Medulla oblongata (tissue), 1 donor: ENCODE data around the gene STAT4.
A peak's percentile ranks its signal among the peaks of the same experiment; 100 is the strongest.

Source experiments
- DNase-seq: peaks from one replicate; pipeline ENCODE4 v3.0.0-alpha.2; 2015; ENCODE audit errors: extremely low spot score

The STAT4 gene

DNA sequence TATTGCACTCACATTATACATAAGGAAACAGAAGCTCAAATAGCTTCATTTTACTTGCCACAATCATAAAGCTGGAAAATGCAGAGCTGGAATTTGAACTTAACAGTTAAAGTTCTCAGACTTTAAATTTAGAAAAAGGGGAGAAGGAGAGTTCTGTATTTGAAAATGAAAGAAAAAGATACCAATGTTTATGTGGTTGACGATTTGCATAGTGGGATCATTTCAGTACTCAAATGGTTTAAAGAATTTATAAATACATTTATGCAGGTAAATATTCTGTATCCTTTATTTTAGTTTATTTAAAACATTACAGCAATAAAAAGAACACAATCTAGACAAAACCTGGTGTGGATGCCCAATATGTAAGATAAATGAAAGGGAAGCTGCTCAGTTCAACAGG is 25.5 kb upstream of the STAT4 start:
- no peak for DNase-seq

DNA sequence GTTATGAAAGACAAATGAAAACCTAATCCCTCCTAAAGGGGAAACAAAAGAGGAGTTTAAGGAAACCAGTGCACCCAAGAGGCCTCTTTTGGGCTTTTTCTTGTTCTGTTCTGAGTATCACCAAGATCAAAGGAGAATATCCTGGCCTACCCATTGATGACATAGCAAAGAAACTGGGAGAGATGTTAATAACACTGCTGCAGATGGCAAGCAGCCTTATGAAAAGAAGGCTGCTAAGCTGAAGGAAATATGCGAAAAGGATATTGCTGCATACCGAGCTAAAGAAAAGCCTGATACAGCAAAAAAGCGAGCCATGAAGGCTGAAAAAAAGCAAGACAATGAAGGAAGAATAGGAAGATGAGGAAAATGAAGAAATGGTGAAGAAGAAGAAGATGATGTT is 23.6 kb upstream of the STAT4 start:
- no peak for DNase-seq

DNA sequence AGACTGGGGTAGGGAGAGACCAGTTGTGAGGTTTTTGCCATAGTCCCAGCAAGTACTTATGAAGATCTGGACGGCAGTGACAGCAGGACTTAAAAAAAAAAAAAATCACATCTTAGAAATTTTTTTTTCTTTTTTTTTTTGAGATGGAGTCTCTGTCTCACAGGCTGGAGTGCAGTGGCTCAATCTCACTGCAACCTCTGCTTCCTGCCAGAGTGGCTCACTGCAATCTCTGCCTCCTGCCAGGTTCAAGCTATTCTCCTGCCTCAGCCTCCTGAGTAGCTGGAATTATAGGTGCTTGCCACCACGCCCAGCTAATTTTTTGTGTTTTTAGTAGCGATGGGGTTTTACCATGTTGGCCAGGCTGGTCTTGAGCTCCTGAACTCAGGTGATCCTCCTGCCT is 22.4 kb upstream of the STAT4 start:
- DNase-seq: no peak

DNA sequence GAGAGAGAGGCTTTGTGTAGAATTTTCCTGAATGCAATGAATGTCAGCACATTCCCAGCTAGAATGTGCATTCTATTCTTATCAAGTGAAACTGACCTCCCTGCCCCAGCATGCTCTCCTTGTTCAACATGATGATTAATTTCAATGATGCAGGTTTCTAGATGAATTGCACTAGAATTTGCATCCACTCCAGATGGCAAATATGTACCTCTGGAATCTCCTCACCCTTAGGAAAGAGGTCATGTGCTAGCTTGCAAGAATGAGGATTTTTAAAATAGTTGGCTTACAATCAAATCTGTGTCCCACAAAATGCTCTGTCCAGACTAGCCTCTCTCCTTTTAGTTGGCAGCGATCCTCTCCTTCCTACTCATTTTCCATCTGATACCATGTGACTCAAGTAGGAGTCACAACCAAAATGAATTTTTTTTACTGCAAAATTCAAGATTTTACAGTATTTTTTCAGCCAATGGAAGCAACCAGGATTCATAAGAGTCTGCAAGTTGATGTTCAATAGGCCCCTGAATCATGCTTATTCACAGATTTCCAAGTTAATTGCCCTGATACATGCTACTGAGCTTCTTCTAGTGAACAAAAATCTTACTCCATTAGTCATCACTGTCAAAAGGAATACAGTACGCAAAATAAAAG is 21.0 kb upstream of the STAT4 start:
- DNase-seq: no peak

DNA sequence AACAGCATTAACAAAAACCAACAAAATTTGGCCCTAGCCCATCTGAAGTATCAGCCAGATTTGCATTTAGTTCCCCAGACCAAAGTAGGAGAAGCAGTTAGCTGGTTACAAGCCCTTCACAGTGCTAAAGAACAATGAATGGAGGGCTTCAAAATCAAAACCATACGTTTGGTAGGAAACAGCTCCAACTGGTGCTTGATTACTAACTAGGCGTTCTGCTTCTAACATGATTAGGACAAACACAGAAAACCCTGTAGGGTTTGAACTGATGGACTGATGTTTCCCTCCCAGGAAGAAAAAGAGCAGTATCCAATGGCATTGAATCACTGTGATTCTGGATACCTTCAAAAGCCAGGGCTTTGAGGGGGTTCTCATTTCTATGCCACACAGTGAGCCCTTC is 20.5 kb upstream of the STAT4 start:
- no peak for DNase-seq

DNA sequence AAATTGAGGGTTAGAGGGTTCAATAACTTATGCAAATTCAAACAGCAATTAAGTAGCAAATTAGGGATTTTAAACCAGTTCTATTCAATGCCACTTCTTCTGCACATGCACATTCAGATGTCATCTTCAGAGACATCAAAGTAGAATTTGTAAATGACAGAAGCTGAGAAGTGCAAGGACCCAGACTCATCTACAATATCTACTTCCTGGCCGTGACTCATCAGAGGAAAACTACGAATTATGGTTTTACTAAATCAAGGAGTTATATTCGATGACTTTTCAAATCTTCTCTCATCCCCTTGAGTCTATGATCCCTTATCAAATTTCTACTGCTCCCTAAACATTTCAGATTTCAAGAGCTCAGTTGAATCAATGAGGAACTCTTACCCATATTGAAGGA is 20.0 kb upstream of the STAT4 start:
- DNase-seq: no peak

DNA sequence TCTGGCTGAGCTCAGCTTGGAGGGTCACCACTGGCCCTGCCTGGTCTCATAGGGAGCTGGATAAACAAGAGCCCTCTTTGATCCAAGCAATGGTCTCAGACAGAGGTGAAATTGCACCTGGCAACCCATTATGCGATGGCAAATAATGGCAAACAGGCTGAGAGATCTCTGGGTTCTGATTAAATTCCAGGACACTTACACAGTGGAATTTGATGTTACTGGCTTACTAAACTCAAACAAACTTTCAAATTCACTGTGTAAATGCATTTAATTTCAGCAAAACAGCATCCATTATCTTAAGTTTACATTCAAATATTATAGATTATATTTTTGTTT is 19.5 kb upstream of the STAT4 start:
- no peak for DNase-seq

DNA sequence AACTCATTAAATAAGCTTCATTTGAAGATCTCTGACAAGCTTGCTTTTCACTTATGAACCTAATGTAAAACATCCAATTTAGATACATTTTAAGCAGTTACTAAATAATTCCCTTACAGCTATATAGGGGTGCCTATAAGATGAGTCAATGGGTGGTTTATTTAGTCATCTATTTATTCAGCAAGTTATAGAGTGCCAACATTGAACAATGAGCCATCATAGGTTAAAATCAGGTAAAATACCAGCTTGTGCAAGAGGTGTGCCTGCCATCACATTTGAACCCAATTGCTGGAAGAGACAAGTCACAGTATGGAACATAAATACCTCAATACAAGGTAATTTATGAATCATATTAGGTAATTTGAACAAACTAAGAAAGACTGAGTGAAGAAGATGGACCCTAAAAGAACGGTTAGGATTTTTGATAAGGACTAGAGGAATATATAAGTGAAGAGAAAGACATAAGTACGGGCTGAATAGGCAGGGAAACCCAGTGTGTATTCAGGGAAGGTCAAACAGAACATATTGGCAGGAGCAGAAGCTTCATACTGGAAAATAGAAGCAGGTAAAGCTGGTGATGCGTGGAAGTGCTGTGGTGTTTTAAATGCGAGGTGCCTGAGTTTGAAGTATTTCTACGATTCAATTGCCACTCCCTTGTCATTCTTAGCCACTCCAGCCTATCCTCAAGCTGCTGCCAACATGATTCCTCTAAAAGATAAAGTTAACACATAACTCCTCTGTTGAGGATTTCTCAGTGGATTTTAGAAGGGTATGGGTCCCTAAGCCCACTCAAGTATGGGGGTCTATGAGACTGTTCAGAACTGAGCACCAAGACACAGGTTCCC is 18.9 kb upstream of the STAT4 start:
- no peak for DNase-seq

DNA sequence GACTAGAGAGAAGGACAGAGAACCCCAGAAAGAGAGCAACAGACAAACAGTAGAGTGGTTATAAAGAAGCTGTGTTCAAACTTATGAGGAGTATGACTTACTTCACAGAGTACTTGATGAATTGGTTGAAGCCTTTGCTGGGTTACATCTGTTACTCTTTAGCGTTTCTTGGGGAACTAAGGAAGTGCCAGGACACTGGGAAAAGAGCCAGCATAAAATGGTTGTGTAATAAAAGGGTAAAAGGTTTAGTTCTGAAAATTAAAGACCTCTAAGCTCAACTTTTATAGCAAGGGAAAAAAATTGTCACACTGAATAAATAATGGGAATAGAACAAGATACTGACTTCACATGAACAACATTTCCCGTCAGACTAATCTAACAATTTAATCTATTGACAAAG is 17.0 kb upstream of the STAT4 start:
- no peak for DNase-seq

DNA sequence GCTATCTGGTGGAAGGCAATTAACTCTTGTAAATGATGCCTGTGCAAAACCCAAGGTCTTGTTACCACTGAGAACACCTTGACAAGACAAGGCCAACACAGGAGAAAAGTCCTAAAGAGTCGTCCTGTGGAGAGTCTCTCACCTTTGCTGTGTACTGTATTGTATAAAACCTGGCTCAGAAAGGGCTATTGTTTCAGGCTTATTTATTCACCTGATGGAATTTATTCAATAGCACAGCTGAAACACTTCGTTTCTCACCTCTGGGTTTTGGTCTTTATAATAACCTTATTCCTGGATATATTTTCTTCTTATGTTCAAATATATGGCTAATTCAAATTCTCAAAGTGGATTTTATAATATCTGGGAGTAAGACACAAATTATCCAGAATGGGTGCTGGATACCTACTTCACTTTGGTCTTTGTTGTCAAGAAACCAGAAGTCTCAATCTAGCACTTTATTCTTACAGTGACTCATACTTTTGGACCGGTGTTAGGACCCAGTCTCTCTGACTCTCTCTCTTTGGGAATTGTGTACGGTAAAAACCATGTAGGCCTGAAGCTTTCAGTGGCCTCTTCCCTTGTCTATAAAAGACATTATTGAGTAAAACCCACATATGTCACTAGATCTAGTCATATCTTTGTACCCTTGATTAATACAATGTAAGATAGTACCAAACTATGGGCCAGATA is 16.1 kb upstream of the STAT4 start:
- no peak for DNase-seq

DNA sequence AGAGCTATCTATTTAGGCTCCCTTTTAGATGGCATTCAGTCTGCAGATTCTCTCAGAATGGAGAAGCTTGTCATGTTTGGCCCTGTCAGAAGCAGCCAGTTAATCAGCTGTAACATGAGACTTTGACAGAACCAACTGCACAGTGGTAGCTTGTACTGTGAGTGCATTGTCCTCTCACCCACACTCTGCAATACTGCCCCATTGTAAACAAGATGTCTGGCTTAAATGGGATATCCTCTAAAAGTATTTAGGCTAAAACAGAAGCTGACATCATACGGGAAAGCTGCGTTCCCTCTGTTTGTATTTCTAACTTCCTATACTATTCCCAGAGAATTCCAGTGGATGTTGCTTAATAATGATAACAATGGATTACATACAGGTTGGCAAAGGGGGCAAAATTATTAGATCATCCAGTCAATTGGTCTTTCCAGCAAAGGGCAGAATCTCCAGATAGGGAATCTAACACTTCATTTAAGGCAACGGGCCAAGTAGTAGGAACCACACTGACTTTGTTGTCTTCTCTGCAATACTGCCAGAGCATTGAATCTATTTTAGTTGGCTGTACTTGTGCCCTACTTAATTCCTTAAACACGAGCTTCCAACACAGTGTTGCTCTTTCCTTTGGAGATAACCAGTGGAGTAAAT is 15.4 kb upstream of the STAT4 start:
- peak; percentile 84 for DNase-seq

DNA sequence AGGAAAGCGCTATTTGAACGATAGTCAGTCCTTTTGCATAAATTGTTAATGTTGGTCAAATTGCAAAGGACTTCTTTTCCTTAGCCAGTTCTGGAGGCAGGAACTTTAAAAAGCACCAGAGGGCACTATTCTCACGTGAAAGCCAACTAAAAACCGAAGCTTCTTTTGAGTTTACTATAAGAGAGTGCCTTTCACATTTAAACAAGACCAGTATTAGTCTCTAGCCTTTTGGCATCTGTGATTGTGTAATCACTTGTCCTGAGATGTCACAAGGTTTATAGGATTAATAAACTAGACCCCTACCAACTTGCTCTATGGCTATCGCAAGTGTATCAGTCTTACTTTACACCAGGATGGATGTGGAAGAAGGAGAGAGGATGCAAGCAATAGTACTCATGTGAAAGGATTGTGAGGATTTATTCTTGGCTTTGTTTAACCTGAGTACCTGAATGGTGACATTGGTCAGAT is 14.4 kb upstream of the STAT4 start:
- peak; percentile 77 for DNase-seq

DNA sequence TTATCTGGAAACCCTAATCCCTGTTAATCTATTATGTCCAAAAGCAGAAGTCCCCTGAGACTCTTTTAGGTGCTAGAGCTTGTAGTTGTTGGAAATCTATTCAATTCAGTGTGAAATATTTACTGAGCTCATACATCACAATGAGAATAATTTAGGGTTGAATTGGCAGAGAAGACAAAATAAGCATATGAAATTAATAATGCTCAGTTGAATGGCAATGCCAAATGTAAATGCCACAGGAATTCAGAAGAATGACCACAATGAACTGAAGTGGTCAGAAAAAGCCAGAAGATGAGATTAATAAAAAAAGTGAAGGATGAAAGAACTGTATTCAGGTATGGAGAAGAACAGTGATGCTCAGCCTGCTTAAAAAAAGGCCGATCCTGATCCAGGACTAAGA is 8.0 kb upstream of the STAT4 start:
- no peak for DNase-seq

DNA sequence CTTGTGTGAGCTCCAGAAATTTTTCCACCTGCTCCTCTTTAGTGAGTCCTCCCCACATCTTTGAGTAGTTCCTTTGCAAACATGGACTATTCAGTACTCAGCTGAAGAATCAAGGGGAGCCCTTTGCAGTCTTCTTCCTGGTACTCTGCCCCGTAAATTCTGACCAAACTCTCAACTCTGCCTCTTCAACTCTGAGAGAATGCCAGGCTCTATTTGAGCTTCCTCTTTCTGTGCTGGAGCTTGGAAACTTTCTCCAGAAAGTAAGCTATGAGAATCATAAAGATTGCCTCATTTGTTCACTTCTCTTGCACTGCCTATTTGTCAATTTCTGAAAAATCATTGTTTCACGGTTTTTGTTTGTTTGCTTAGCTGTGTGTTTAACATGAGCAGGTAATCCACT is 7.4 kb upstream of the STAT4 start:
- no peak for DNase-seq

DNA sequence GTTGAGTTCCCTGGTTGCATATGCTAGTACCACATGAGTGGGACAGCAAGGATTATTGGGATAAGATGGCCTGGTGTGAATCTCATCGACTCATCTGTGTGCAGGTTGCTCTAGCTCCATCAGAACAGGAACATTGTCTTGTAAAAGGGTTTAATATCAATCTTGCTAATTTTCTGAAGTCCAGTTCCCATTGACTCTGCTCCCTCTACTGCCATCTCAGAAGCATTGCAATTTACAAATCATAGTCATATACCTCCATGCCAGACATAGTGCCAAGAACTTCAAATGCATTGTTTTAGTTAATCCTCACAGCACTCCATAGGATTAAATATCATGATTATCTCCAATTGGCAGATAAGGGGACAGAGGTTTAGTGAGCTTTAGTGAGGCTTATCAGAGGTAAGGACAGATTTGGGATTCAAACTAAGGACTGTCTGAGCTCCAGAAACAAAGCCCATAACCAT is 4.8 kb upstream of the STAT4 start:
- no peak for DNase-seq

DNA sequence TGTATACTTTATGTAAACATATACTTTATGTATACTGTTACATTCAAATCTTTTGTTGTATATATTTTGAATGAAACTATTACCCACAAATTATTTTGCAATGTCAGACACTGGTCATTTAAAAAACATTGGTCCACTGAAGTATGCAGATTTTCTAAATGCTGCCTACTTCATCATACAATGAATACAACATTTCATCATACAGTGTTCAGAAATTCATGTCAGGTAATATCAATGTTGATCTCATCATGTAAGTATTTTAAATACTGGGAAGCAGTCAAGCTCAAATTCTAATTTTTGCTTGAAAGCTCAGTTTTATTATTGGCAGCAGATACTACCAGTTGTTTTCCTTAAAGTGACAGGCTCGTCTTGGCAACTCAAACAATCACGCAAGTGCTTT is 2.9 kb upstream of the STAT4 start:
- DNase-seq: no peak

DNA sequence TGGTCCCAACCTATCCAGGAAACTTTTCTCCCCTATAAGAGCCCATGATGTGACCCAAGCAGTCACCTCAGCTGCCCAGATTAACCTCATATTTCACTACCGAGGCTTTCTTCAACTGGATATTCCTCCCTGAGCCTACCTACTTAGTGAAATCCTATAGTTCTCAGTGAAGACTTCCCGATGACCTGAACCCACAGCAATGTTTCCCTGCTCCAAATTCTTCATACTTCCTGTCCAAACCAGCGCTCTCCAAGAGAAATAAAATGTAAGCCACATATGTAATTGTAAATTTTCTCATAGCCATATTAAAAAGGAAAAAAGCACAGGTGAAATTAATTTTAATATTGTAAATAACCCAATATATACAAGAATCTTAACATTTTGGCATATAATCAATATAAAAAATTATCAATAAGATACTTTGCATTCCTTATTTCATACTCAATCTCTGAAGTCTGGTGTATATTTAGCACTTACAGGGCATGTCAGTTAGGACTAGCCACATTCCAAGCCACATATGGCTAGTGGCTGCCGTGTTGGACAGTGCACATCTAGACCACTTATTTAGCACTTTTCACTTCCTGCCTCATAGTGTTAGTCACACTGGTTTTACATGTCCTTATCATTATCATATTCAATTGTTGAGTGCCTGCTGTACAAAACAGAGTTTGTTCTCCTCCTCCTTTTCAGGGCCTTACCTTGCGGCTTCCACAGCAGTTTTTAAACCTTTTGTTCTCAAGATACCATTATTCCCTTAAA is 1.9 kb upstream of the STAT4 start:
- no peak for DNase-seq

DNA sequence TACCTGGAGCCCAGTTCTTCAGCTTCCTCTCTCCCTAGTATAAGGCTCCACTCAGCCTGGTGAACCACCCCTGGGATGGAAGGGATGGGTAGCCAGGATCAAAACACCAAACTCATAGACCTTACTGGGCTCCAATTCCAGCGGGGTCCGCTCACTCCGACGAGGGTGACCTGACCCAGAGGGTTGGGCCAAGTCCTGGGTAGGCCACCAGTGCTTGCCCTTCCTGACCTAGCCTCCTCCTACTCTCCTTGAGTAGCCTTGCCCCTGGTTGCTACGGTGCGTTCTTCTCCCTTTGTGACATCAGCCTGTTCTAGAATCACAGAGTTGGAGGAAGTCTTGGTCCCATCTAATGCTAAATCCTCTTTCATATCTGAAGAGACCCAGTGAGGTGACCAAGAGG is 537 bp upstream of the STAT4 start:
- no peak for DNase-seq

DNA sequence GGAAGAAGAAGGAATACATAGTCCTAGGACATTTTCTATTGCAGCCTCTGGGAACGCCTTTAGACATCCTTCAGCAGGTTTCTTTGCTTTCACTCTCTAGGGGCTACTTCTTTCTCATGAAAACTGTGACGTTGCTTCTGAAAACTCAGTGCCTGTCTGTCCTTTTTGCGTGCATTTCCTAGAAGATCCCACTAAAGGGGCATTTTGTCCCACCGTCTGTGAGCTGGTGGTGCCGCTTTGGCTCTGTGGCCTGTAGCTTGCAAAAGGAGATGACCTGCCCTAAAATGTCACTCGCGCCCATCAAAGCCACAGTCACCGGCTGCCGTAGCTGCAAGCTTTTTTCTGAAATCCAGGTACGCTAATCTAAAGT is 579 bp downstream of the STAT4 start:
- no peak for DNase-seq

DNA sequence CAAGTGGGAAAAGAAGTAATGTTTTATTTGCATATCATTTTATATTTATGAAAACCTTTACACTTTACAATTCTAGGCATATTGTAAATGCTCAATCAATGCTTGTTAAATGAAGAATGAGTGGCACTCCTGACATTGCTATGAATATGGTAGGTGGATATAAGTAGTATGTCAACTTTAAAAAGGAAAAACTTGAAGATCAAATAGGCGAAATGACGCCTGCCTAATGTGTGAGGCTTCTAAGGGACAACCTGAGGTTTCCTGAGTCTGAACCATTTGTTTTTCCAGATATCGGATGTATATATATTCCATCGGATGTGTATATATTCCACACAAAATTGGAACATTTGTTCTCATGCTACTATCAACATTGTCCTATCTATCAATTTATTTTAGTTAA is 1.4 kb downstream of the STAT4 start:
- no peak for DNase-seq

DNA sequence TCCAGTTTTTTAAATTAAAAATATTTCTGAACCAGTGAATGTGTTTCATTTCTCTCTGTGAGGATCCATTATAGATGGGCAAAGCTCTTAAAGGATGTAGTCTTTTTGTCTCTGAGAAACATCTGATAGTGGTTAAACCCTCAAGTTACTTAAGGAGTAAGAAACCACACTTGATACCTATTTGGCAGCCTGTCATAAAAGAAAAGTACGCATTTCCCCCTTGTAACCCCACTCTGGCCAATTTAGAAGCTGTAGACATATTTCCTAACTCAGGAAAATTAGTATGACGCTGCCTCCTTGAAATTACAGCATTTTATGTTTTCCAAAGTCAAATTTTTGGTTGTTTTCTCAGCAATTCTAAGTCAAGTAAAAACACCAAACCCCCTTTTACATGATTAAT is 2.0 kb downstream of the STAT4 start:
- DNase-seq: no peak

DNA sequence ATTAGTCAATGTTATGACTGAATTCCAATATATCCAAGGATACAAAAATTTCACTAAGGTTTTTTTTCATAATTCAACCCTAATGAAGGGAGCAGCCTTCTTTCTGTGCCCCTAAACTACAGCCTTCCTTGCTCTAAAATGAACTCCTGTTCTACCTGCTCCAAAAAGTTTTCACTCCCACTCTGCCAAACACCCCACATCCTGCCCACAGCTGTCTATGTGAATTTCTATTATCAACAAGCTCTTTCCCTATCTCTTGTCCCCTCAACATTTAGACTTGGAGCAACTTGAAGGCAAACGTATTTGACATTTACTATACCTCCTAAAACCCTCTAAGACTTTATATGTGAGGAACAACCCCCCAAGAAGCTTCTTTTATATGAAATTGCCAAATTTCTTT is 2.5 kb downstream of the STAT4 start:
- no peak for DNase-seq
